HepG2 (cell line): ENCODE data around the gene KHK. TPM values are rescaled to one million over a fixed set of nuclear protein-coding genes. Genes with fewer than 3 reads are reported as not detected.

Experiments used
- ATF7 ChIP-seq, 2 experiments: fragments of 450-650 bp in 1 of 2; sonication (generic) in 1 of 2; formaldehyde crosslinking in 1 of 2; IDR thresholded peaks; 2 replicates each; pipeline versions ENCODE4 v1.4.0 to v1.6.1; 2016 to 2020; ENCODE audit warnings: antibody characterized with exemption in 1 of 2, mild to moderate bottlenecking in 1 of 2, missing genetic modification reagents in 1 of 2
- EED ChIP-seq: sonication (generic); formaldehyde crosslinking; IDR thresholded peaks from 2 replicates; pipeline ENCODE4 v1.5.0; 2020; ENCODE audit warnings: mild to moderate bottlenecking, missing genetic modification reagents
- ELF1 ChIP-seq: sonication (generic); formaldehyde crosslinking; IDR thresholded peaks from 2 replicates; pipeline ENCODE4 v1.4.0; 2020; ENCODE audit warnings: missing genetic modification reagents
- FOXA1 ChIP-seq, 2 experiments: fragments of 450-650 bp in 1 of 2; sonication (generic) in 1 of 2; formaldehyde crosslinking in 1 of 2; IDR thresholded peaks; 2 replicates each; pipeline versions ENCODE4 v1.4.0 to v1.6.1; 2016 to 2020; ENCODE audit warnings: missing genetic modification reagents in 1 of 2
- FOXJ3 ChIP-seq: sonication (generic); formaldehyde crosslinking; IDR thresholded peaks from 2 replicates; pipeline ENCODE4 v1.4.0; 2020; ENCODE audit warnings: missing genetic modification reagents, mild to moderate bottlenecking, borderline replicate concordance
- JDP2 ChIP-seq: sonication (generic); formaldehyde crosslinking; IDR thresholded peaks from 2 replicates; pipeline ENCODE4 v1.8.1; 2022; ENCODE audit warnings: missing genetic modification reagents, borderline replicate concordance
- MTF1 ChIP-seq: sonication (generic); formaldehyde crosslinking; IDR thresholded peaks from 2 replicates; pipeline ENCODE4 v1.5.0; 2020; ENCODE audit warnings: missing genetic modification reagents
- MXI1 ChIP-seq: IDR thresholded peaks from 3 replicates; pipeline ENCODE4 v1.6.1; 2012; ENCODE audit warnings: low read depth, low read length, inconsistent platforms, borderline replicate concordance
- NFATC3 ChIP-seq: sonication (generic); formaldehyde crosslinking; IDR thresholded peaks from 2 replicates; pipeline ENCODE4 v1.5.1; 2020; ENCODE audit warnings: mild to moderate bottlenecking, missing genetic modification reagents
- PHF5A ChIP-seq: IDR thresholded peaks from one replicate; pipeline ENCODE4 v1.6.1; 2018; ENCODE audit warnings: low read depth, missing genetic modification reagents; ENCODE audit not compliant: unreplicated experiment
- POGZ ChIP-seq: sonication (generic); formaldehyde crosslinking; IDR thresholded peaks from 2 replicates; pipeline ENCODE4 v1.4.0; 2020; ENCODE audit warnings: mild to moderate bottlenecking, missing genetic modification reagents
- POLR2G ChIP-seq: fragments of 200-400 bp; formaldehyde crosslinking; IDR thresholded peaks from 2 replicates; pipeline ENCODE4 v1.6.1; 2018; ENCODE audit warnings: mild to moderate bottlenecking, low read depth, low read length, moderate library complexity
- PPARG ChIP-seq: conservative IDR thresholded peaks from 2 replicates; pipeline ENCODE4 v1.6.1; 2016; ENCODE audit warnings: missing biosample characterization, missing genetic modification reagents
- RBFOX2 ChIP-seq: fragments of 200-400 bp; formaldehyde crosslinking; IDR thresholded peaks from 2 replicates; pipeline ENCODE4 v1.6.1; 2017; ENCODE audit warnings: low read depth, mild to moderate bottlenecking, low read length
- SMAD1 ChIP-seq: sonication (generic); formaldehyde crosslinking; IDR thresholded peaks from 2 replicates; pipeline ENCODE4 v1.4.0; 2020; ENCODE audit warnings: missing genetic modification reagents, low read depth, mild to moderate bottlenecking, borderline replicate concordance
- SRSF9 ChIP-seq: fragments of 200-400 bp; formaldehyde crosslinking; IDR thresholded peaks from 2 replicates; pipeline ENCODE4 v1.6.1; 2018; ENCODE audit warnings: borderline replicate concordance, mild to moderate bottlenecking, low read depth, low read length; ENCODE audit not compliant: insufficient read depth, poor library complexity, severe bottlenecking
- TSC22D2 ChIP-seq: sonication (generic); formaldehyde crosslinking; IDR thresholded peaks from 2 replicates; pipeline ENCODE4 v1.5.1; 2020; ENCODE audit warnings: missing genetic modification reagents, mild to moderate bottlenecking, borderline replicate concordance
- ZFP36L1 ChIP-seq: sonication (generic); formaldehyde crosslinking; IDR thresholded peaks from 2 replicates; pipeline ENCODE4 v1.8.0; 2022; ENCODE audit warnings: mild to moderate bottlenecking, missing genetic modification reagents, moderate library complexity
- ZFP90 ChIP-seq: sonication (generic); formaldehyde crosslinking; IDR thresholded peaks from 2 replicates; pipeline ENCODE4 v1.8.0; 2022; ENCODE audit warnings: missing genetic modification reagents, mild to moderate bottlenecking, inconsistent platforms, borderline replicate concordance
- ZFY ChIP-seq: sonication (generic); formaldehyde crosslinking; IDR thresholded peaks from 2 replicates; pipeline ENCODE4 v1.4.0; 2020; ENCODE audit warnings: missing genetic modification reagents
- ZNF12 ChIP-seq: sonication (generic); formaldehyde crosslinking; IDR thresholded peaks from 2 replicates; pipeline ENCODE4 v1.5.0; 2020; ENCODE audit warnings: missing genetic modification reagents
- ZNF124 ChIP-seq: sonication (generic); formaldehyde crosslinking; IDR thresholded peaks from 2 replicates; pipeline ENCODE4 v1.4.0; 2020; ENCODE audit warnings: missing genetic modification reagents
- ZNF253 ChIP-seq: sonication (generic); formaldehyde crosslinking; IDR thresholded peaks from 2 replicates; pipeline ENCODE4 v1.8.0; 2022; ENCODE audit warnings: mild to moderate bottlenecking, missing genetic modification reagents, borderline replicate concordance
- ZNF3 ChIP-seq: IDR thresholded peaks from 2 replicates; pipeline ENCODE4 v1.7.0; 2017; ENCODE audit warnings: inconsistent platforms
- ZNF44 ChIP-seq: sonication (generic); formaldehyde crosslinking; IDR thresholded peaks from 2 replicates; pipeline ENCODE4 v1.5.1; 2020; ENCODE audit warnings: mild to moderate bottlenecking, missing genetic modification reagents
- polyA plus RNA-seq, 8 experiments: library from polyadenylated mRNA; depleted of rRNA in 3 of 8; stranded (reverse) in 7 of 8; unstranded in 1 of 8; fragments of >200 nt; fragmentation: Illumina TruSeq in 4 of 8; extraction: Trizol in 4 of 8; gene quantifications; 2 replicates each; pipeline versions ENCODE4 v1.2.1 to v1.2.3, GENCODE V29; 2011 to 2016; ENCODE audit warnings: low read depth in 4 of 8, missing spikeins in 1 of 8, mixed read lengths in 1 of 8; ENCODE audit not compliant: insufficient read depth in 1 of 8
- total RNA-seq, 5 experiments: library from RNA; depleted of rRNA; stranded (reverse); fragments of >200 nt; fragmentation: Illumina TruSeq; extraction: Trizol; gene quantifications; 2 replicates each; pipeline ENCODE4 v1.2.3, GENCODE V29; 2016; ENCODE audit warnings: low read depth in 1 of 5
- TF ChIP-seq, protein P1 (sequence below): sonication (generic); formaldehyde crosslinking; IDR thresholded peaks from 2 replicates; pipeline ENCODE4 v1.4.0; 2020; ENCODE audit warnings: mild to moderate bottlenecking, missing genetic modification reagents, borderline replicate concordance

Gene KHK
- total and polyA plus RNA-seq, 2 of the 13 experiments (the other 11 are each of a cell fraction or from before 2014, with no cell fraction given), result 40.9 to 99.2 TPM

DNA sequence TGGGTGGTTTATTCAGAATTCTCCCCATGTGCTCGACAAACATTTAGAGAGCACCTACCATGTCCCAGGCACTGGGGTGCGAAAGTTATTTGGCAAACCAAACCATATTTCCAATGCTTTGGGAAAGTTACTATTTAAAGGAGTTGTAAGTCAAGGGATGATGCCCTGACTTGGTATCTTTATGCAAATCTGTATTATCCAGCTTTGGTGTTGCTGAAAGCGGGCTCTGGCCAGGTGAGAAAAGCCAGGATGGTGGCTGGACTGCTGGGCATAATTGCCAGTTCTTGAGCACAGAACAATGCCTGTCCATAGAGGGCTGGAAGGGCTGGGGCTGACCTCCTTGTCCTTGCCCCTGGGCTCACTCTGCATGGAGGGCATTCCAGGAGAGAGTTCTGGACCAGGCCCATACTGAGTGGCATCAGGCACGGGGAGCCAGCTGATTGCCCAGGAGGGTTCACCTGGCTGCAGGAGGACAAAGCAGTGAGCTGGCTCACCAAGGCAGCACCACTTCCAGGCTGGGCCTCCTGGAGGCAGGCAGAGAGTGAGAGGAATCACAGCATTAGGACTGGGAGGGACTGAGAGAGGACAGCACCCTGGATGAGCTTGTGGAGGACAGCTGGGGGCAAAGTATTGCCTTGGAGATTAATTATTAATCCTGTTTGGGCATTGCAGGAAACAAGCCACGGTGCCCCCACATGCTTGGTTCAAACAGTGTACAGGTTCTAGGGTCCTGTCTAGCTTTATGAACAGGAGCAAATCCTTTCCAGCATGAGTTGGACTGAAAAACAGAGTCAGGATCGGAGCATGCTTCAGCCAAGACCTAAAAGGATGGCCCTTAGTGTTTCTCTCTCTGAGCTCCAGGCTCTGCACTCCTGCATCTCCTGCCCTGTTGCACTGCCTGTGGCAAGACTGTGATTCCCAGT, 7.1 kb downstream of the KHK start (continued):
- TF ChIP-seq SMAD1 (CRISPR knock-in tag) (peak; percentile 16; the same call in 1 of the 2 replicates), ZNF12 (peak; percentile 51; the same call in 1 of the 2 replicates), TSC22D2 (CRISPR knock-in tag) (peak; percentile 69; the same call in 1 of the 2 replicates), ZFP36L1 (CRISPR knock-in tag) (peak; percentile 60; the same call in 1 of the 2 replicates), SRSF9 (no peak), ZNF44 (CRISPR knock-in tag) (no peak), JDP2 (CRISPR knock-in tag) (no peak), ELF1 (CRISPR knock-in tag) (peak; percentile 56), FOXA1 (IDR thresholded peaks at IDR 0.05) (no peak), FOXA1 (CRISPR knock-in tag; IDR thresholded peaks at IDR 0.05) (peak; percentile 35; the same call in 1 of the 2 replicates), FOXJ3 (CRISPR knock-in tag) (peak; percentile 43; the same call in 1 of the 2 replicates), MXI1 (peak; percentile 77; the same call in 1 of the 3 replicates), MTF1 (CRISPR knock-in tag) (no peak), PHF5A (CRISPR knock-in tag) (peak; percentile 73), ZNF3 (CRISPR knock-in tag) (no peak), RBFOX2 (peak; percentile 56), ATF7 (IDR thresholded peaks at IDR 0.05) (no peak), ATF7 (CRISPR knock-in tag; IDR thresholded peaks at IDR 0.05) (0 out of 2 replicates have a peak, but pooled peaks have one; percentile 47), ZNF124 (CRISPR knock-in tag) (peak; percentile 62; the same call in 1 of the 2 replicates), PPARG (CRISPR knock-in tag) (no peak; the same call in 1 of the 2 replicates), ZNF253 (no peak), EED (CRISPR knock-in tag) (no peak), POGZ (no peak), ZFP90 (CRISPR knock-in tag) (peak; percentile 44; the same call in 1 of the 2 replicates), POLR2G (peak; percentile 80), NFATC3 (CRISPR knock-in tag) (no peak), ZFY (CRISPR knock-in tag) (peak; percentile 88)
- TF ChIP-seq, protein P1, sequence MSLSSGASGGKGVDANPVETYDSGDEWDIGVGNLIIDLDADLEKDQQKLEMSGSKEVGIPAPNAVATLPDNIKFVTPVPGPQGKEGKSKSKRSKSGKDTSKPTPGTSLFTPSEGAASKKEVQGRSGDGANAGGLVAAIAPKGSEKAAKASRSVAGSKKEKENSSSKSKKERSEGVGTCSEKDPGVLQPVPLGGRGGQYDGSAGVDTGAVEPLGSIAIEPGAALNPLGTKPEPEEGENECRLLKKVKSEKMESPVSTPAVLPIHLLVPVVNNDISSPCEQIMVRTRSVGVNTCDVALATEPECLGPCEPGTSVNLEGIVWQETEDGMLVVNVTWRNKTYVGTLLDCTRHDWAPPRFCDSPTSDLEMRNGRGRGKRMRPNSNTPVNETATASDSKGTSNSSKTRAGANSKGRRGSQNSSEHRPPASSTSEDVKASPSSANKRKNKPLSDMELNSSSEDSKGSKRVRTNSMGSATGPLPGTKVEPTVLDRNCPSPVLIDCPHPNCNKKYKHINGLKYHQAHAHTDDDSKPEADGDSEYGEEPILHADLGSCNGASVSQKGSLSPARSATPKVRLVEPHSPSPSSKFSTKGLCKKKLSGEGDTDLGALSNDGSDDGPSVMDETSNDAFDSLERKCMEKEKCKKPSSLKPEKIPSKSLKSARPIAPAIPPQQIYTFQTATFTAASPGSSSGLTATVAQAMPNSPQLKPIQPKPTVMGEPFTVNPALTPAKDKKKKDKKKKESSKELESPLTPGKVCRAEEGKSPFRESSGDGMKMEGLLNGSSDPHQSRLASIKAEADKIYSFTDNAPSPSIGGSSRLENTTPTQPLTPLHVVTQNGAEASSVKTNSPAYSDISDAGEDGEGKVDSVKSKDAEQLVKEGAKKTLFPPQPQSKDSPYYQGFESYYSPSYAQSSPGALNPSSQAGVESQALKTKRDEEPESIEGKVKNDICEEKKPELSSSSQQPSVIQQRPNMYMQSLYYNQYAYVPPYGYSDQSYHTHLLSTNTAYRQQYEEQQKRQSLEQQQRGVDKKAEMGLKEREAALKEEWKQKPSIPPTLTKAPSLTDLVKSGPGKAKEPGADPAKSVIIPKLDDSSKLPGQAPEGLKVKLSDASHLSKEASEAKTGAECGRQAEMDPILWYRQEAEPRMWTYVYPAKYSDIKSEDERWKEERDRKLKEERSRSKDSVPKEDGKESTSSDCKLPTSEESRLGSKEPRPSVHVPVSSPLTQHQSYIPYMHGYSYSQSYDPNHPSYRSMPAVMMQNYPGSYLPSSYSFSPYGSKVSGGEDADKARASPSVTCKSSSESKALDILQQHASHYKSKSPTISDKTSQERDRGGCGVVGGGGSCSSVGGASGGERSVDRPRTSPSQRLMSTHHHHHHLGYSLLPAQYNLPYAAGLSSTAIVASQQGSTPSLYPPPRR, result peak; percentile 88
